Smooth muscle cell (in vitro differentiated cells): ENCODE results near the gene ETV2. TPM values are rescaled to one million over a fixed set of nuclear protein-coding genes. Genes with fewer than 3 reads are reported as not detected.

ENCODE experiments used
- DNase-seq: peaks from one replicate; lab custom pipeline; 2025; ENCODE audit not compliant: unreplicated experiment; lab: John Stamatoyannopoulos, UW
- H2AFZ ChIP-seq: fragments of 200-600 bp; sonication (generic); 2 replicates; pipeline ENCODE4 v1.6.0; 2016; ENCODE audit warnings: antibody characterized with exemption, low read depth, mild to moderate bottlenecking
- H3F3A ChIP-seq: fragments of 200-600 bp; sonication (generic); 2 replicates; pipeline ENCODE4 v1.6.0; 2017; ENCODE audit warnings: antibody characterized with exemption, low read depth
- H3K27ac ChIP-seq: fragments of 200-600 bp; sonication (generic); 2 replicates; pipeline ENCODE4 v1.5.1; 2016; ENCODE audit warnings: low read depth, mild to moderate bottlenecking
- H3K27me3 ChIP-seq: fragments of 200-600 bp; sonication (generic); 2 replicates; pipeline ENCODE4 v1.6.1; 2016; ENCODE audit warnings: low read depth, mild to moderate bottlenecking
- H3K36me3 ChIP-seq: fragments of 200-600 bp; sonication (generic); 2 replicates; pipeline ENCODE4 v1.5.1; 2016; ENCODE audit warnings: low read depth
- H3K4me1 ChIP-seq: fragments of 200-600 bp; sonication (generic); 2 replicates; pipeline ENCODE4 v1.5.1; 2016; ENCODE audit warnings: low read depth
- H3K4me2 ChIP-seq: fragments of 200-600 bp; sonication (generic); 2 replicates; pipeline ENCODE4 v1.6.0; 2016; ENCODE audit warnings: mild to moderate bottlenecking
- H3K4me3 ChIP-seq: fragments of 200-600 bp; sonication (generic); 2 replicates; pipeline ENCODE4 v1.5.1; 2016; ENCODE audit warnings: mild to moderate bottlenecking
- H3K79me2 ChIP-seq: fragments of 200-600 bp; sonication (generic); 2 replicates; pipeline ENCODE4 v1.6.0; 2016; ENCODE audit warnings: low read depth, mild to moderate bottlenecking
- H3K9ac ChIP-seq: fragments of 200-600 bp; sonication (generic); 2 replicates; pipeline ENCODE4 v1.6.0; 2016; ENCODE audit warnings: low read depth
- H3K9me3 ChIP-seq: fragments of 200-600 bp; sonication (generic); replicated peaks from 2 replicates; pipeline ENCODE4 v1.5.1; 2016; ENCODE audit warnings: low read depth
- H4K20me1 ChIP-seq: fragments of 200-600 bp; sonication (generic); 2 replicates; pipeline ENCODE4 v1.6.0; 2016; ENCODE audit warnings: low read depth
- WGBS: methylation state at CpG from one replicate; pipeline ENCODE4 v1.1.7; 2016; ENCODE audit warnings: low lambda C conversion rate; 5-methylcytosine and 5-hydroxymethylcytosine counted together
- polyA plus RNA-seq: library from polyadenylated mRNA; unstranded; fragments of >200 nt; fragmentation: Nextera tagmentation; extraction: Ambion mirVana; gene quantifications from 2 replicates; pipeline ENCODE4 v1.2.1, GENCODE V29; 2016
- total RNA-seq: library from RNA; depleted of rRNA; stranded (reverse); fragments of >200 nt; gene quantifications from 2 replicates; pipeline ENCODE4 v1.2.3, GENCODE V29; 2014
- TF ChIP-seq, protein P1 (sequence below): fragments of 200-600 bp; sonication (generic); IDR thresholded peaks from 2 replicates; pipeline ENCODE4 v1.5.1; 2017; ENCODE audit warnings: borderline replicate concordance, mild to moderate bottlenecking, antibody characterized with exemption; ENCODE audit not compliant: insufficient read depth, poor library complexity, severe bottlenecking

ETV2 gene
- total and polyA plus RNA-seq, 2 experiments from 2014 or later, result 2.9 TPM; not detected in 1

DNA sequence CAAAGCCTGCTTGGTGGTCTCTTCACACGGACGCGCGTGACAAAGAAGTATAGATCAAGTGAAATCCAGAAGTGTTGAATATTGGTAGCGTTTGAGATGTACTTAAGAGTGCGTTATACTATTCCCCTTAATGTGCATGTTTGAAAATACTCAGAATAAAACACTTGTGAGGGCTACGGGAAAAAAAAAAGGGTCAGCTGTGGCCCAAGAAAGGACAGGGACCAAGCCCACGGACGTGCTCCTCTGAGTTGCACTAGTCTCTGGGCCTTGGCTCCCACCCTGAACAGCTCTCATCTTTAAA is 13.3 kb upstream of the ETV2 start:
- Histone ChIP-seq H3K27ac (peak overlapping the region; percentile 86), H2AFZ (peak overlapping the region; percentile 82), H3K9ac (peak overlapping the region; percentile 78), H3K36me3 (no peaks in the 10 kb centered on the region), H3K79me2 (peaks cover 19% of the 10 kb centered on the region), H3K27me3 (no peaks in the 10 kb centered on the region), H3K9me3 (no peaks in the 10 kb centered on the region), H3F3A (no peaks in the 10 kb centered on the region), H3K4me1 (peaks cover 13% of the 10 kb centered on the region), H3K4me3 (peak overlapping the region; percentile 94), H3K4me2 (peak overlapping the region; percentile 89), H4K20me1 (no peaks in the 10 kb centered on the region)
- TF ChIP-seq, protein P1, sequence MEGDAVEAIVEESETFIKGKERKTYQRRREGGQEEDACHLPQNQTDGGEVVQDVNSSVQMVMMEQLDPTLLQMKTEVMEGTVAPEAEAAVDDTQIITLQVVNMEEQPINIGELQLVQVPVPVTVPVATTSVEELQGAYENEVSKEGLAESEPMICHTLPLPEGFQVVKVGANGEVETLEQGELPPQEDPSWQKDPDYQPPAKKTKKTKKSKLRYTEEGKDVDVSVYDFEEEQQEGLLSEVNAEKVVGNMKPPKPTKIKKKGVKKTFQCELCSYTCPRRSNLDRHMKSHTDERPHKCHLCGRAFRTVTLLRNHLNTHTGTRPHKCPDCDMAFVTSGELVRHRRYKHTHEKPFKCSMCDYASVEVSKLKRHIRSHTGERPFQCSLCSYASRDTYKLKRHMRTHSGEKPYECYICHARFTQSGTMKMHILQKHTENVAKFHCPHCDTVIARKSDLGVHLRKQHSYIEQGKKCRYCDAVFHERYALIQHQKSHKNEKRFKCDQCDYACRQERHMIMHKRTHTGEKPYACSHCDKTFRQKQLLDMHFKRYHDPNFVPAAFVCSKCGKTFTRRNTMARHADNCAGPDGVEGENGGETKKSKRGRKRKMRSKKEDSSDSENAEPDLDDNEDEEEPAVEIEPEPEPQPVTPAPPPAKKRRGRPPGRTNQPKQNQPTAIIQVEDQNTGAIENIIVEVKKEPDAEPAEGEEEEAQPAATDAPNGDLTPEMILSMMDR, result no peak
- DNase-seq, result no peak
- WGBS, result 37% methylated on average over 9 of the region's 9 CpGs

DNA sequence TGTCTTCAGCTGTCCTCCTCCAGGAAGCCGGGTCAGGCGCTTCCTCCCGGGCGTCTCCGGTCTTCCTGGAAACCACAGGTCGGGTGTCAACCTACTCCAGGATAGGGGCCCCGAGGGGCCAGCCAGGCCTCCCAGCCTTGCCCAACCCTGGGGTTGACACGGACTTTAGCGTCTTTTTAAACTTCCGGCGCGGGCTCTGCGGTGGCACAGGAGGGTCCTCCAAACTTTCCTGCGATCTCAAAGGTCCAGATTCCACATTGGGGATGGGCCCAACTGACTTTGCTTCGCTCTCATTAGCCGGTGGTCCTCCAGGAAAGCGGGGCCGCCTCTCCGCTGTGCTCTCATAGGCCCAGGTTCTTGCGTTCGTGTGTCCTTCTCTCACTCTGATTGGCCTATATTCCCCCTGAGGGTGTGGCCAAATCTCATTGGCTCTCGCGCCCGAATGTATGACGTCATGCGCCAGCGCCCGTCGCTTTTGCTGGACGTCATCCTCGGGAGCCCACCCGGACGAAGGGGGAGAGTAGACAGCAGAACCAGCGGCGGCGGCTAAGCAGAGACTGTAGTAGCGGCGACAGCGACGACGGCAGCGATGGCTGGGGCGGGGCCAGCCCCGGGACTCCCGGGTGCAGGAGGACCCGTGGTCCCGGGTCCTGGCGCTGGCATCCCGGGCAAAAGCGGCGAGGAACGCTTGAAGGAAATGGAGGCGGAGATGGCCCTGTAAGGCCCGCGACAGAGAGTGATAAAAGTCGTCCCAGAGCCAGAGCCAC is 12.8 kb upstream of the ETV2 start, which contains the start of gene RBM42:
RBM42 (plus strand) TSS at position 472 of the 767 bp plus-strand sequence; CDS start at position 590, 118 bp downstream.
- Histone ChIP-seq H3K4me2 (peak within 1 kb of the TSS; percentile 100), H3K27ac (peak within 1 kb of the TSS; percentile 86), H2AFZ (peak within 1 kb of the TSS; percentile 89), H3K9ac (peak within 1 kb of the TSS; percentile 97), H3K4me3 (peak within 1 kb of the TSS; percentile 94), H4K20me1 (no peaks in the 10 kb centered on the region), H3K9me3 (no peaks in the 10 kb centered on the region), H3K4me1 (peaks cover 13% of the 10 kb centered on the region), H3K79me2 (peaks cover 19% of the 10 kb centered on the region), H3K27me3 (no peaks in the 10 kb centered on the region), H3F3A (no peaks in the 10 kb centered on the region), H3K36me3 (no peaks in the 10 kb centered on the region)
- TF ChIP-seq, protein P1, result no peak
- DNase-seq, result peak; percentile 92
- WGBS, result under 1% methylated on average over 55 of the region's 56 CpGs

- H3K9ac ChIP-seq, result peak overlapping the region; percentile 97
- peak overlapping the region; percentile 100 for H3K4me2 ChIP-seq
- no peak for DNase-seq
- TF ChIP-seq, protein P1, result no peak
- WGBS, result 16% methylated on average over 10 of the region's 15 CpGs
- H3K9me3 ChIP-seq, result no peaks in the 10 kb centered on the region
- H3K4me1 ChIP-seq, result peaks cover 13% of the 10 kb centered on the region
- H3K4me3 ChIP-seq, result peak overlapping the region; percentile 94
- no peaks in the 10 kb centered on the region for H3K27me3 ChIP-seq
- H3F3A ChIP-seq, result no peaks in the 10 kb centered on the region
- H3K79me2 ChIP-seq, result peaks cover 19% of the 10 kb centered on the region
- H4K20me1 ChIP-seq, result no peaks in the 10 kb centered on the region
- peak overlapping the region; percentile 89 for H2AFZ ChIP-seq
- peak overlapping the region; percentile 75 for H3K27ac ChIP-seq
- no peaks in the 10 kb centered on the region for H3K36me3 ChIP-seq
Observed at GRCh38 chr19:35629332-35629633, 12.3 kb upstream of the ETV2 start.
